Calu3 (cell line): Measurements from ENCODE around the gene ZC2HC1B. TPM values are rescaled to one million over a fixed set of nuclear protein-coding genes. Genes with fewer than 3 reads are reported as not detected.

Experiments
- BruUV-seq: library from RNA; stranded (reverse); fragments of 400-500 nt; replicated peaks from 2 replicates; lab custom pipeline; 2021; lab: Mats Ljungman, UMichigan
- CTCF ChIA-PET: fragments of 300-600 bp; sonication (Branson Sonifier 250); formaldehyde crosslinking; loops from one replicate; lab custom pipeline; 2022; ENCODE audit warnings: antibody characterized with exemption; lab: Charles Lee
- DNase-seq: peaks from one replicate; pipeline ENCODE4 v3.0.0; 2022
- H3K27ac Mint-ChIP-seq: one replicate; pipeline ENCODE4 v1.8.0; 2022; ENCODE audit warnings: mixed read lengths; ENCODE audit not compliant: unreplicated experiment
- H3K27me3 Mint-ChIP-seq: one replicate; pipeline ENCODE4 v1.8.0; 2022; ENCODE audit warnings: mixed read lengths; ENCODE audit not compliant: unreplicated experiment
- H3K36me3 Mint-ChIP-seq: one replicate; pipeline ENCODE4 v1.8.0; 2022; ENCODE audit warnings: mild to moderate bottlenecking, moderate library complexity, mixed read lengths; ENCODE audit not compliant: insufficient read depth, unreplicated experiment
- H3K4me1 Mint-ChIP-seq: one replicate; pipeline ENCODE4 v1.8.0; 2022; ENCODE audit warnings: mild to moderate bottlenecking, low read depth, mixed read lengths; ENCODE audit not compliant: unreplicated experiment
- H3K4me3 Mint-ChIP-seq: one replicate; pipeline ENCODE4 v1.8.0; 2022; ENCODE audit warnings: mild to moderate bottlenecking, low read depth, moderate library complexity, mixed read lengths; ENCODE audit not compliant: unreplicated experiment
- H3K9me3 Mint-ChIP-seq: one replicate; pipeline ENCODE4 v1.8.0; 2022; ENCODE audit warnings: low read depth, mixed read lengths; ENCODE audit not compliant: unreplicated experiment
- intact Hi-C: fragments of 100-400 bp; cut with micrococcal nuclease; formaldehyde crosslinking; loops from one replicate; pipeline ENCODE4 v1.10.0; 2022; ENCODE audit not compliant: unreplicated experiment
- total RNA-seq: library from RNA; stranded (reverse); gene quantifications from 2 replicates; pipeline ENCODE4 v1.2.3, GENCODE V29; 2022
- TF ChIP-seq, protein P1 (sequence below): fragments of 200-600 bp; IDR thresholded peaks from one replicate; pipeline ENCODE4 v1.8.0; 2022; ENCODE audit warnings: antibody characterized with exemption; ENCODE audit not compliant: unreplicated experiment

Gene ZC2HC1B
- total RNA-seq, 1 experiment from 2014 or later = not detected

DNA sequence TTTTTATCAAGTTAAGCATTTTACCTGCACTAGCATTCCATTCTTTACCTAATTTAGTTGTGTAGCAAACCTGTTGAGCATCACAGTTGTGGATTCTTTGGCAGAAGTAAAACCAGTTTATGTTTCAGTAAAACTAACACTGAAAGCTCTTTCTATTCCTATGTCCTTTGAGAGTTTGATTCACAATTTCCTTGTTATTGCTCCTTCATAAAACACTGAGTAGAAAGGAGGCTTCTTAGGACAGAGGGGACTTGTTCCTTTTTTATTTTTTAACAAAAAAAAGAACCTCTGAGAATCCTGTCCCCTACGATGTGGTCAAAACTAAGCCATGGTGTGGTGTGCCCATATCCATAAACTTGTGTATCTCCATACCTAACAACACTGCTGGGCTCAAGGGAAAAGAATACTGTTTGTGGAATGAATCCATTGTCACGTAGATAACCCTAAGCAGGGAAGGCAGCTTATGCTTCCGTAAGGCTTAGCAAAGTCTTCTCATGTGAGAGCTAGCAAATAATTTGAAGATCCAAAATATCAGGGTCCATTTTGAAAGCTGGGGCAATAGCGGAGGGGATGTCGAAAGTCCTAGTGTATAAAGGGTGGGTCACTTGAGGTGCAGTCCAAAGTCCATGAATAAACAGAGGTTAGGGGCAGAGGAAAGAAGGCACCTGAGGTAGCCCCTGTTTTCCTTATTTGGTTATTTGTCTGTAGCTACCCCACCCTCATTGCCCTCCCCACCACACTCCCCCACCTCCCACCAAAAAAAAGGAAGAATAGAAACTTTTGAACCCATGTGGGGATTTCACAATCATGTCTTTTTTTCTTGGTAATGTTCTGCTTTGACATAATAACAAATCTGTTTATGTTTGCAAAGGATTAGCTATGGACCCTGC is 72.7 kb downstream of the ZC2HC1B start:
- no peak for DNase-seq
- no peak overlapping the region for H3K4me3 Mint-ChIP-seq
- no TSS peak for BruUV-seq
- CTCF ChIA-PET = no interaction called here
- intact Hi-C loops = no loop called here
- H3K36me3 Mint-ChIP-seq = no peaks in the 10 kb centered on the region
- no peaks in the 10 kb centered on the region for H3K9me3 Mint-ChIP-seq
- peaks cover 10% of the 10 kb centered on the region for H3K27me3 Mint-ChIP-seq
- H3K27ac Mint-ChIP-seq = no peak overlapping the region
- no peaks in the 10 kb centered on the region for H3K4me1 Mint-ChIP-seq
- TF ChIP-seq, protein P1, sequence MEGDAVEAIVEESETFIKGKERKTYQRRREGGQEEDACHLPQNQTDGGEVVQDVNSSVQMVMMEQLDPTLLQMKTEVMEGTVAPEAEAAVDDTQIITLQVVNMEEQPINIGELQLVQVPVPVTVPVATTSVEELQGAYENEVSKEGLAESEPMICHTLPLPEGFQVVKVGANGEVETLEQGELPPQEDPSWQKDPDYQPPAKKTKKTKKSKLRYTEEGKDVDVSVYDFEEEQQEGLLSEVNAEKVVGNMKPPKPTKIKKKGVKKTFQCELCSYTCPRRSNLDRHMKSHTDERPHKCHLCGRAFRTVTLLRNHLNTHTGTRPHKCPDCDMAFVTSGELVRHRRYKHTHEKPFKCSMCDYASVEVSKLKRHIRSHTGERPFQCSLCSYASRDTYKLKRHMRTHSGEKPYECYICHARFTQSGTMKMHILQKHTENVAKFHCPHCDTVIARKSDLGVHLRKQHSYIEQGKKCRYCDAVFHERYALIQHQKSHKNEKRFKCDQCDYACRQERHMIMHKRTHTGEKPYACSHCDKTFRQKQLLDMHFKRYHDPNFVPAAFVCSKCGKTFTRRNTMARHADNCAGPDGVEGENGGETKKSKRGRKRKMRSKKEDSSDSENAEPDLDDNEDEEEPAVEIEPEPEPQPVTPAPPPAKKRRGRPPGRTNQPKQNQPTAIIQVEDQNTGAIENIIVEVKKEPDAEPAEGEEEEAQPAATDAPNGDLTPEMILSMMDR = no peak

- no peak for DNase-seq
- H3K36me3 Mint-ChIP-seq = no peaks in the 10 kb centered on the region
- CTCF ChIA-PET = no interaction called here
- no peaks in the 10 kb centered on the region for H3K4me1 Mint-ChIP-seq
- H3K4me3 Mint-ChIP-seq = no peak overlapping the region
- no peaks in the 10 kb centered on the region for H3K9me3 Mint-ChIP-seq
- intact Hi-C loops = no loop called here
- no TSS peak for BruUV-seq
- H3K27me3 Mint-ChIP-seq = peaks cover 4% of the 10 kb centered on the region
- TF ChIP-seq, protein P1 = no peak
- H3K27ac Mint-ChIP-seq = no peak overlapping the region
Measured at GRCh38 chr6:143937668-143937970, 73.3 kb downstream of the ZC2HC1B start.

- no TSS peak for BruUV-seq
- CTCF ChIA-PET = interaction anchor here (1.4 to 1.9 kb wide), 2 partner anchors 43 to 364 kb away, joined by 3 to 12 read pairs; no protein-coding TSS in a partner anchor
Measured at GRCh38 chr6:143939364-143939763, 75.1 kb downstream of the ZC2HC1B start.

DNA sequence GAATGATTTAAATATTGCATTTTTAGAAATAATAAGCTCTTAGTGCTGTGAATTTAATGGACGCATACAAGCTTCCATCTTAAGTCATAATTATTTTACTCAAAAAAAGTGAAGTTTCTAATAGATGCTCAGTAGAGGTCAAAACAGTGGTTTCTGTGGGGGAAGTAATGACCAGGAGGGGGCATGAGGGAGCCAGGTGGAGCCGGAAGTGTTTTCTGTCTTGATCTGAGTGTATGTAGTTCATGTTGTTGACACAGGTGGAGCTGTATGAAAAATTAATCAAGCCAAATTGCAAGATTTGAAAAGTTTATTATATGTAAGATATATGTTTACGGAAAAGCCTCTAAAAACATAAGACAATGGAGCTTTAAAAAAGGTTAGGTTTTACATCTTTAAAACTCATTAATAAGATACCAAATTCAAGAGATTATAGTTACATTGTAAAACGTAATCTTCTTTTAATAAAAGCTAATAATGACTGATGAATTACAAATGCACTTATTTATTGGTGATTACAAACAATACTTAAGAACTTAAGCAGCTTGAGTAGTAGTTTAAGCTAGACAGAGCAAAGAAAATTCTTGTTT is 75.8 kb downstream of the ZC2HC1B start:
- no peaks in the 10 kb centered on the region for H3K4me1 Mint-ChIP-seq
- DNase-seq = peak; percentile 64
- no peaks in the 10 kb centered on the region for H3K36me3 Mint-ChIP-seq
- H3K9me3 Mint-ChIP-seq = no peaks in the 10 kb centered on the region
- intact Hi-C loops = loop anchor here (1.0 to 10.0 kb wide), 2 partner anchors 73 to 155 kb away; partner anchors contain the start of gene SF3B5
- BruUV-seq = no TSS peak
- CTCF ChIA-PET = interaction anchor here (0.6 to 1.9 kb wide), 4 partner anchors 44 to 365 kb away, joined by 3 to 12 read pairs (median 4); no protein-coding TSS in a partner anchor
- TF ChIP-seq, protein P1 = peak; percentile 31
- no peaks in the 10 kb centered on the region for H3K27me3 Mint-ChIP-seq
- H3K4me3 Mint-ChIP-seq = no peak overlapping the region
- H3K27ac Mint-ChIP-seq = no peak overlapping the region

More at GRCh38 chr6:143939364-143939763, 75.1 kb downstream of the ZC2HC1B start:
- Mint-ChIP-seq H3K27me3 (no peaks in the 10 kb centered on the region), H3K4me1 (no peaks in the 10 kb centered on the region), H3K36me3 (no peaks in the 10 kb centered on the region), H3K4me3 (no peak overlapping the region), H3K27ac (no peak overlapping the region), H3K9me3 (no peaks in the 10 kb centered on the region)
- DNase-seq = no peak
- intact Hi-C loops = no loop called here
- TF ChIP-seq, protein P1 = no peak
